ENCODE measurements around the gene AKAP13. TPM values are rescaled to one million over a fixed set of nuclear protein-coding genes. Genes with fewer than 3 reads are reported as not detected.
"Not testable (repeated sequence)": the region's sequence is repeated elsewhere in the genome, so short reads cannot be mapped to it uniquely, and the experiment has no call there.

The AKAP13 gene
- total RNA-seq, 2 donors from 2014 or later, result 151 to 159 TPM

GRCh38 chr15:85421116-85421925, 40.9 kb downstream of the AKAP13 start:
- intact Hi-C loops (cut with DNase I, micrococcal nuclease), result loop anchor here in 1 of 2 donors (10.0 kb wide), 2 partner anchors 53 to 117 kb away; no protein-coding TSS in a partner anchor
- ATAC-seq, result peak; percentile 67
- no peak for DNase-seq

- DNase-seq (no peak), ATAC-seq (no peak)
- intact Hi-C loops (cut with DNase I, micrococcal nuclease), result loop anchor here in 1 of 2 donors (10.0 kb wide), 2 partner anchors 52 to 118 kb away; no protein-coding TSS in a partner anchor
Observed at GRCh38 chr15:85422607-85423006, 42.2 kb downstream of the AKAP13 start.

GRCh38 chr15:85423256-85423655, 42.9 kb downstream of the AKAP13 start:
- ATAC-seq, result no peak
- no peak for DNase-seq
- intact Hi-C loops (cut with DNase I, micrococcal nuclease), result loop anchor here in 1 of 2 donors (10.0 kb wide), 2 partner anchors 52 to 118 kb away; no protein-coding TSS in a partner anchor

- no peak for ATAC-seq
- intact Hi-C loops (cut with DNase I, micrococcal nuclease), result loop anchor here in 1 of 2 donors (10.0 kb wide), 2 partner anchors 51 to 119 kb away; no protein-coding TSS in a partner anchor
- no peak for DNase-seq
Observed at GRCh38 chr15:85424154-85424553, 43.8 kb downstream of the AKAP13 start.

- DNase-seq (no peak), ATAC-seq (no peak)
- intact Hi-C loops (cut with DNase I, micrococcal nuclease), result loop anchor here in 1 of 2 donors (10.0 kb wide), 2 partner anchors 48 to 122 kb away; no protein-coding TSS in a partner anchor
Observed at GRCh38 chr15:85426481-85426880, 46.1 kb downstream of the AKAP13 start.

GRCh38 chr15:85427286-85428028, 47.1 kb downstream of the AKAP13 start:
- ATAC-seq (peak; percentile 96), DNase-seq (no peak)
- intact Hi-C loops (cut with DNase I, micrococcal nuclease), result loop anchor here in 1 of 2 donors (10.0 kb wide), 2 partner anchors 47 to 123 kb away; no protein-coding TSS in a partner anchor

- intact Hi-C loops (cut with DNase I, micrococcal nuclease), result loop anchor here in 1 of 2 donors (10.0 kb wide), 2 partner anchors 45 to 125 kb away; no protein-coding TSS in a partner anchor
- DNase-seq, result no peak
- no peak for ATAC-seq
Observed at GRCh38 chr15:85429522-85429921, 49.1 kb downstream of the AKAP13 start.

- ATAC-seq (no peak), DNase-seq (no peak)
- intact Hi-C loops (cut with DNase I, micrococcal nuclease), result no loop called here
Observed at GRCh38 chr15:85430406-85431204, 50.2 kb downstream of the AKAP13 start.

- intact Hi-C loops (cut with DNase I, micrococcal nuclease), result no loop called here
- ATAC-seq, result peak; percentile 12
- DNase-seq, result no peak
Observed at GRCh38 chr15:85439996-85440395, 59.6 kb downstream of the AKAP13 start.

- ATAC-seq (no peak), DNase-seq (no peak)
- intact Hi-C loops (cut with DNase I, micrococcal nuclease), result no loop called here
Observed at GRCh38 chr15:85440451-85440850, 60.0 kb downstream of the AKAP13 start.

GRCh38 chr15:85441854-85442253, 61.5 kb downstream of the AKAP13 start:
- intact Hi-C loops (cut with DNase I, micrococcal nuclease); ATAC-seq; DNase-seq: not testable (repeated sequence)

- no peak for ATAC-seq
- no peak for DNase-seq
Observed at GRCh38 chr15:85443046-85443445, 62.6 kb downstream of the AKAP13 start.

GRCh38 chr15:85443593-85444087, 63.2 kb downstream of the AKAP13 start:
- ATAC-seq (peak; percentile 85), DNase-seq (no peak)
- intact Hi-C loops (cut with DNase I, micrococcal nuclease), result no loop called here

More at GRCh38 chr15:85443046-85443445, 62.6 kb downstream of the AKAP13 start:
- intact Hi-C loops (cut with DNase I, micrococcal nuclease), result no loop called here

- peak; percentile 78 for ATAC-seq
- DNase-seq, result no peak
- intact Hi-C loops (cut with DNase I, micrococcal nuclease), result no loop called here
Observed at GRCh38 chr15:85444122-85444745, 63.8 kb downstream of the AKAP13 start.

- ATAC-seq (peak; percentile 59), DNase-seq (no peak)
- intact Hi-C loops (cut with DNase I, micrococcal nuclease), result no loop called here
Observed at GRCh38 chr15:85445361-85445760, 65.0 kb downstream of the AKAP13 start.

- DNase-seq, result no peak
- intact Hi-C loops (cut with DNase I, micrococcal nuclease), result no loop called here
- no peak for ATAC-seq
Observed at GRCh38 chr15:85451099-85451700, 70.8 kb downstream of the AKAP13 start.

- DNase-seq, result no peak
Observed at GRCh38 chr15:85452436-85452835, 72.0 kb downstream of the AKAP13 start.

More at GRCh38 chr15:85452436-85452835, 72.0 kb downstream of the AKAP13 start:
- intact Hi-C loops (cut with DNase I, micrococcal nuclease), result no loop called here
- no peak for ATAC-seq
